Measurements from ENCODE around the gene LIMK1. TPM values are rescaled to one million over a fixed set of nuclear protein-coding genes. Genes with fewer than 3 reads are reported as not detected.
"Not testable (repeated sequence)": the region's sequence is repeated elsewhere in the genome, so short reads cannot be mapped to it uniquely, and the experiment has no call there.

Gene LIMK1
- total RNA-seq, 1 experiment from 2014 or later = 31.4 TPM

GRCh38 chr7:74165867-74166593 is 82.4 kb downstream of the LIMK1 start:
- Mint-ChIP-seq H3K4me1 (ENCODE audit: low read depth, unreplicated experiment) (no peaks in the 10 kb centered on the region), H3K4me3 (ENCODE audit: unreplicated experiment) (no peak overlapping the region), H3K27me3 (ENCODE audit: insufficient read depth, unreplicated experiment) (no peaks in the 10 kb centered on the region), H3K27ac (ENCODE audit: unreplicated experiment) (no peak overlapping the region), H3K36me3 (ENCODE audit: insufficient read depth, unreplicated experiment) (no peaks in the 10 kb centered on the region), H3K9me3 (ENCODE audit: unreplicated experiment) (peaks cover 9% of the 10 kb centered on the region)
- BruUV-seq (replicated peaks) = no TSS peak
- Histone ChIP-seq H3K4me3 (ENCODE audit: low read depth, low read length) (no peak overlapping the region), H3K4me1 (no peaks in the 10 kb centered on the region), H3K27me3 (replicated peaks; ENCODE audit: control insufficient read depth, insufficient read depth, low read length) (no peaks in the 10 kb centered on the region), H3K36me3 (ENCODE audit: control insufficient read depth, insufficient read depth, low read length) (no peaks in the 10 kb centered on the region), H3K9me3 (no peaks in the 10 kb centered on the region)
- intact Hi-C loops (cut with micrococcal nuclease; ENCODE audit: unreplicated experiment) = no loop called here
- ChIA-PET POLR2A (no interaction called here), CTCF (no interaction called here)
- DNase-seq = no peak
- TF ChIP-seq CTCF (IDR thresholded peaks at IDR 0.05; ENCODE audit: insufficient read depth in 1 of 2, low read depth in 1 of 2, low read length in 1 of 2, severe bottlenecking in 1 of 2, unreplicated experiment in 1 of 2) = no peak

- BruUV-seq (replicated peaks); CTCF ChIA-PET; H3K27ac Mint-ChIP-seq (ENCODE audit: unreplicated experiment): not testable (repeated sequence)
Observed at GRCh38 chr7:74167324-74167723, 83.7 kb downstream of the LIMK1 start.

More at GRCh38 chr7:74167324-74167723, 83.7 kb downstream of the LIMK1 start:
- DNase-seq; H3K4me1 ChIP-seq; H3K36me3 ChIP-seq (ENCODE audit: control insufficient read depth, insufficient read depth, low read length); intact Hi-C loops (cut with micrococcal nuclease; ENCODE audit: unreplicated experiment); H3K4me1 Mint-ChIP-seq (ENCODE audit: low read depth, unreplicated experiment); H3K4me3 Mint-ChIP-seq (ENCODE audit: unreplicated experiment); H3K27me3 ChIP-seq (replicated peaks; ENCODE audit: control insufficient read depth, insufficient read depth, low read length); H3K9me3 Mint-ChIP-seq (ENCODE audit: unreplicated experiment); H3K9me3 ChIP-seq; H3K4me3 ChIP-seq (ENCODE audit: low read depth, low read length); H3K27me3 Mint-ChIP-seq (ENCODE audit: insufficient read depth, unreplicated experiment); H3K36me3 Mint-ChIP-seq (ENCODE audit: insufficient read depth, unreplicated experiment): not testable (repeated sequence)
- POLR2A ChIA-PET = interaction anchor here (0.6 kb wide), 2 partner anchors 11 to 338 kb away, joined by 3 to 5 read pairs; no protein-coding TSS in a partner anchor

Other genes with a start within 250 kb of the LIMK1 start
- gene METTL27, start 241.3 kb upstream of the LIMK1 start, total RNA-seq (2022) = 1.5 and 1.7 TPM in 2 replicates
- not detected in 2 replicates for gene TMEM270, start 222.6 kb upstream of the LIMK1 start, total RNA-seq (2022)
- not detected in 2 replicates for gene ELN, start 55.6 kb upstream of the LIMK1 start, total RNA-seq (2022)
- 370 TPM in 2 replicates for gene EIF4H, start 90.6 kb downstream of the LIMK1 start, total RNA-seq (2022)
- 1.2 and 1.3 TPM in 2 replicates for gene LAT2, start 126.2 kb downstream of the LIMK1 start, total RNA-seq (2022)
- 64.9 and 75.6 TPM in 2 replicates for gene RFC2, start 170.6 kb downstream of the LIMK1 start, total RNA-seq (2022)
- 19.5 and 23.5 TPM in 2 replicates for gene CLIP2, start 205.6 kb downstream of the LIMK1 start, total RNA-seq (2022)

All from Caco-2 (cell line).